GM18526 (cell line): ENCODE results near the gene ZNF385C.

Source experiments
- POLR2A ChIP-seq: IDR thresholded peaks from 3 replicates; pipeline ENCODE4 v1.6.1; 2011; ENCODE audit not compliant: insufficient read length; ENCODE audit errors: extremely low read depth

The ZNF385C gene

GRCh38 chr17:42009170-42009569 lies 89.1 kb downstream of the ZNF385C start:
- TF ChIP-seq POLR2A, result no peak

- no peak for TF ChIP-seq POLR2A
Observed at GRCh38 chr17:42005166-42005565, 93.1 kb downstream of the ZNF385C start.

GRCh38 chr17:42002792-42003301 lies 95.4 kb downstream of the ZNF385C start:
- TF ChIP-seq POLR2A, result no peak

GRCh38 chr17:42002175-42002791 lies 96.0 kb downstream of the ZNF385C start:
- no peak for TF ChIP-seq POLR2A

GRCh38 chr17:42001729-42002128 lies 96.5 kb downstream of the ZNF385C start:
- no peak for TF ChIP-seq POLR2A

- TF ChIP-seq POLR2A, result no peak
Observed at GRCh38 chr17:42000413-42001133, 97.7 kb downstream of the ZNF385C start.

GRCh38 chr17:41998497-41998896 lies 99.8 kb downstream of the ZNF385C start:
- no peak for TF ChIP-seq POLR2A

GRCh38 chr17:41996855-41997164 lies 101.5 kb downstream of the ZNF385C start:
- no peak for TF ChIP-seq POLR2A

- no peak for TF ChIP-seq POLR2A
Observed at GRCh38 chr17:41992576-41992975, 105.7 kb downstream of the ZNF385C start.

- no peak for TF ChIP-seq POLR2A
Observed at GRCh38 chr17:41989702-41990419, 108.4 kb downstream of the ZNF385C start.

GRCh38 chr17:41988418-41988817 lies 109.9 kb downstream of the ZNF385C start:
- no peak for TF ChIP-seq POLR2A

- TF ChIP-seq POLR2A, result no peak
Observed at GRCh38 chr17:41987642-41988041, 110.6 kb downstream of the ZNF385C start.

- no peak for TF ChIP-seq POLR2A
Observed at GRCh38 chr17:41986634-41987033, 111.6 kb downstream of the ZNF385C start.

GRCh38 chr17:41985919-41986318 lies 112.4 kb downstream of the ZNF385C start:
- no peak for TF ChIP-seq POLR2A

- no peak for TF ChIP-seq POLR2A
Observed at GRCh38 chr17:41984454-41984853, 113.8 kb downstream of the ZNF385C start.
